Measurements from ENCODE around the gene TBC1D21. TPM values are rescaled to one million over a fixed set of nuclear protein-coding genes. Genes with fewer than 3 reads are reported as not detected.
A peak's percentile ranks its signal among the peaks of the same experiment; 100 is the strongest.

TBC1D21 gene
- total and polyA plus RNA-seq, 9 of the 15 experiments (the other 6 are each of a cell fraction or from before 2014, with no cell fraction given): not detected

DNA sequence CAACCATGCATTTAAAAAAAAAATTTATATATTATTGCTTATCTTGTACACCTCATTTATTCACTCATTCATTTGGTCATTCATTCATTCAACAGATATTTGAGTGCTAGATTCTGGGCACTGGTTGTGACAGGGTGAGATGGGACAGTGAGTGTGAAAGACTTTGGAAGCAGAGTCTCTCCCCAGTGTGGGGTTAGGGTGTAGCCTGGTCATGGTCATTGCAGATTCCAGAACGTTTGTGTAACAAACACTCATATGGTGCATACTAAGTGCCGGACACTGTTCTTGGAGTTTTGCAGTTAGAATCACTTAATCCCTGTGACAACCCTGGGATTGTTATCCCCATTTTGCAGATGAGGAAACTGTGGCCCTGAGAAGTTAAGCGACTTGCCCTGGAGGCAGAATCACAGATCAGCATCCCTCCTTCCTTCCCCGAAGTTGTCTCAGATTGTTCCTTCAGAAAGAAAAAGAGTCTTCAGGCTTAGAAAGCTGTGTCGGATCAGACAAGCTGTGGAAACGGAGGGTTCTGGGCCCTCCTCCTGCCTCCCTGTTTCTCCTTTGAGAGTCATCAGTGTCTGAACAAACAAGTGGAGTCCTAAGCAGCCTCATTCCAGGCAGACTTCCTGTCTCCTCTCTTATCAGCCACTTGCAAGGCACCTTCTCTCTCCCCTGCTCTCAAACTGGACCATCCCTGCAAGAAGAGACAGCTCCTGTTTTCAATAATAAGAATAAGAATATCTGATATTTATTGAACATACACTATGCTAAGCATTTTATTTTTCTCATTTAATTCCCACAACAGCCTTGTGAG, 59.2 kb downstream of the TBC1D21 start (continued):
- peak; percentile 20; the same call in 1 of the 2 replicates for TF ChIP-seq CBFA2T2 (conservative IDR thresholded peaks at IDR 0.05)

DNA sequence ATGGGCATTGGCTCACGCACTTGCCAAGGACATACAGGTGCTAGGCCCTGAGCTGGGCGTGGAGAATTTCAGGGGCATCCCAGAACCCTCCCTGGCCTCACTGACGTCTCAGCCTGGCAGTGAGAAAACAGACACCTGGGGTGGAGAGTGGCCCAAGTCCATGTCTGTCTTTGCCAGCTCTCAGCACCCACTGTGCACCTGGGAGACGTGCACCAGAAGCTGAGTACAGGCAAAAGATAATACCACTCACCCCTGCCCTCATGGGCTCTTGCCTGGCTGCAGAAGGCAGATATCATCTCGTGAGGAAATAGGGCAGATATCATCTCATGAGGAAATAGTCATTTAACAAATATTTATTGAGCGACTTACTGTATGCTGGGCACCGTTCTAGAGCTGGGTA, 60.9 kb downstream of the TBC1D21 start:
- ATAC-seq (no peak), FAIRE-seq (no peak), DNase-seq (ENCODE audit: extremely low read depth in 1 of 4, low spot score in 3 of 4) (no peak)
- no peak overlapping the region for H3K4me3 ChIP-seq
- CTCF ChIA-PET (ENCODE audit: low intra/inter-chr PET ratio): no interaction called here
- no peaks in the 10 kb centered on the region for H3K9me3 ChIP-seq (replicated peaks; ENCODE audit: control insufficient read depth, insufficient read depth, low read depth, low read length)
- no peaks in the 10 kb centered on the region for H3K79me2 ChIP-seq (ENCODE audit: control insufficient read depth, insufficient read depth, low read length)
- peaks cover 14 to 60% of the 10 kb centered on the region in 2 experiments; a peak in 4 of 5 replicates for H3K27me3 ChIP-seq (ENCODE audit: control insufficient read depth in 2 of 2, insufficient read depth in 2 of 2, low read length in 2 of 2)
- peaks cover 0 to 4% of the 10 kb centered on the region in 2 experiments; a peak in 1 of 5 replicates for H3K4me1 ChIP-seq (replicated peaks in 1 of 2; ENCODE audit: control insufficient read depth in 2 of 2, insufficient read depth in 2 of 2, low read length in 2 of 2)
- H3K27ac ChIP-seq (ENCODE audit: extremely low read depth, low read depth, low read length): no peak overlapping the region
- POLR2A ChIA-PET: interaction anchor here (0.6 kb wide), 1 partner anchor 618 kb away, joined by 3 read pairs; no protein-coding TSS in a partner anchor
- intact Hi-C loops (cut with micrococcal nuclease) (no loop called here), in situ Hi-C loops (cut with MboI) (no loop called here)
- TF ChIP-seq HNRNPH1 (optimal IDR thresholded peaks at IDR 0.05; ENCODE audit: low read depth, low read length) (no peak), POLR3A (IDR thresholded peaks at IDR 0.05; ENCODE audit: borderline replicate concordance, extremely low read depth, insufficient read depth, insufficient read length) (no peak), ZNF263 (CRISPR knock-in tag; IDR thresholded peaks at IDR 0.05; ENCODE audit: borderline replicate concordance) (no peak), NCOA1 (IDR thresholded peaks at IDR 0.05; ENCODE audit: low read depth) (no peak), ZNF586 (CRISPR knock-in tag; conservative IDR thresholded peaks at IDR 0.05) (no peak), HDAC6 (IDR thresholded peaks at IDR 0.05; ENCODE audit: low read depth, low read length) (no peak), RBM34 (IDR thresholded peaks at IDR 0.05; ENCODE audit: borderline replicate concordance, insufficient read depth, low read length) (no peak), ZC3H11A (IDR thresholded peaks at IDR 0.05; ENCODE audit: low read depth, low read length) (no peak), STAT5B (CRISPR knock-in tag; IDR thresholded peaks at IDR 0.05) (no peak), XRCC3 (IDR thresholded peaks at IDR 0.05) (no peak), ZFPM2 (CRISPR knock-in tag; IDR thresholded peaks at IDR 0.05) (no peak)
- no peak overlapping the region for H3K9ac ChIP-seq (ENCODE audit: insufficient read depth in 1 of 2, low read depth in 2 of 2, low read length in 2 of 2)
- H4K20me1 ChIP-seq (replicated peaks; ENCODE audit: control insufficient read depth, insufficient read depth, low read length): 0 out of 2 replicates have a peak, but pooled peaks cover 6% of the 10 kb centered on the region
- 2% methylated on average over 7 of the region's 7 CpGs for WGBS (ENCODE audit: insufficient coverage, low coverage, missing lambda C conversion rate)
- no peak overlapping the region for H3K4me2 ChIP-seq (ENCODE audit: insufficient read depth, low read length)
- H3K36me3 ChIP-seq (ENCODE audit: control insufficient read depth, insufficient read depth, low read length): no peaks in the 10 kb centered on the region
- no TSS peak for BruUV-seq (replicated peaks)
- no peaks in the 10 kb centered on the region for H3K9me1 ChIP-seq (ENCODE audit: control insufficient read depth, insufficient read depth, low read length)
- no peak overlapping the region for H2AFZ ChIP-seq (ENCODE audit: low read depth, low read length)

All from K562 (cell line).